Stomach (tissue), 9 donors: ENCODE results near the gene KCNJ3. TPM values are rescaled to one million over a fixed set of nuclear protein-coding genes. Genes with fewer than 3 reads are reported as not detected.
A peak's percentile ranks its signal among the peaks of the same experiment; 100 is the strongest.

Source experiments
- DNase-seq, 2 donors: peaks; one replicate each; pipeline versions ENCODE4 v3.0.0 to v3.0.0-alpha.2; 2013 to 2019
- H3K27ac ChIP-seq, 5 donors: fragments of 200-600 bp in 4 of 5; sonication (generic) in 4 of 5; one replicate each; pipeline ENCODE4 v1.5.1; 2013 to 2019; ENCODE audit warnings: mild to moderate bottlenecking in 1 of 5, moderate library complexity in 1 of 5
- H3K27me3 ChIP-seq, 3 donors: fragments of 200-600 bp; sonication (generic); one replicate each; pipeline ENCODE4 v1.5.1; 2017 to 2019; ENCODE audit warnings: mixed run types in 1 of 3
- H3K36me3 ChIP-seq, 4 donors: fragments of 200-600 bp; sonication (generic); 1 replicate in 3 of 4; 2 replicates in 1 of 4; pipeline ENCODE4 v1.5.1; 2016 to 2019
- H3K4me1 ChIP-seq, 4 donors: fragments of 200-600 bp; sonication (generic); one replicate each; pipeline ENCODE4 v1.5.1; 2016 to 2019
- H3K4me3 ChIP-seq, 4 donors: fragments of 200-600 bp; sonication (generic) in 3 of 4; one replicate each; pipeline ENCODE4 v1.5.1; 2016 to 2019; ENCODE audit warnings: mild to moderate bottlenecking in 1 of 4
- H3K9me3 ChIP-seq, 4 donors: fragments of 200-600 bp; sonication (generic); one replicate each; pipeline ENCODE4 v1.5.1; 2016 to 2019
- CTCF ChIP-seq, 7 experiments: fragments of 450-650 bp in 4 of 7; fragments of 200-600 bp in 3 of 7; sonication (generic) in 3 of 7; IDR thresholded peaks; one replicate each; pipeline ENCODE4 v1.5.1; 2016 to 2019; ENCODE audit warnings: antibody characterized with exemption in 7 of 7, control low read depth in 2 of 7, mild to moderate bottlenecking in 1 of 7
- EP300 ChIP-seq: sonication (generic); formaldehyde crosslinking; IDR thresholded peaks from one replicate; pipeline ENCODE4 v1.6.1; 2017; ENCODE audit warnings: antibody characterized with exemption
- POLR2A ChIP-seq, 4 donors: fragments of 450-650 bp; IDR thresholded peaks; one replicate each; pipeline ENCODE4 v1.6.1; 2016; ENCODE audit warnings: antibody characterized with exemption in 4 of 4, control low read depth in 2 of 4, mild to moderate bottlenecking in 1 of 4, moderate library complexity in 1 of 4
- POLR2AphosphoS5 ChIP-seq, 3 donors: sonication (generic); formaldehyde crosslinking; IDR thresholded peaks; one replicate each; pipeline ENCODE4 v1.6.1; 2016; ENCODE audit warnings: antibody characterized with exemption in 3 of 3
- WGBS, 5 donors: extraction: QIAGEN DNeasy Blood & Tissue Kit in 3 of 5; methylation state at CpG; one replicate each; pipeline versions ENCODE4 v1.1.5 to v1.1.7; 2013 to 2018; 5-methylcytosine and 5-hydroxymethylcytosine counted together
- intact Hi-C: fragments of 100-400 bp; cut with DNase I; formaldehyde crosslinking; loops from one replicate; pipeline ENCODE4 v1.15.1; 2023; ENCODE audit warnings: low total_unique reads
- polyA plus RNA-seq, 3 donors: library from polyadenylated mRNA; stranded (reverse); fragments of 200-250 nt; gene quantifications; one replicate each; pipeline ENCODE4 v1.2.3, GENCODE V29; 2013
- total RNA-seq, 5 donors: library from RNA; depleted of rRNA; stranded (reverse); fragments of >200 nt; gene quantifications; one replicate each; pipeline versions ENCODE4 v1.1.0 to v1.2.3, GENCODE V29; 2014 to 2016
- donor health status: healthy with polysubstance abuse.
- donor health status: Bipolar disorder and iron deficiency.
- donor health status: healthy.

Gene KCNJ3
- total and polyA plus RNA-seq, 8 donors = 0.25 to 2.8 (median 0.35) TPM; not detected in 5

- no peaks in the 10 kb centered on the region for H3K27me3 ChIP-seq
- 55 to 65% (median 57%) methylated on average over 6 of the region's 6 CpGs for WGBS, 5 donors
- no peaks in the 10 kb centered on the region for H3K9me3 ChIP-seq
- H3K4me1 ChIP-seq = no peaks in the 10 kb centered on the region
- H3K27ac ChIP-seq = no peak overlapping the region
- intact Hi-C loops = no loop called here
- H3K4me3 ChIP-seq = no peak overlapping the region
- TF ChIP-seq POLR2AphosphoS5 (IDR thresholded peaks at IDR 0.05) = no peak
- no peak for TF ChIP-seq CTCF (IDR thresholded peaks at IDR 0.05)
- TF ChIP-seq POLR2A (IDR thresholded peaks at IDR 0.05) = no peak
- no peak for TF ChIP-seq EP300
- DNase-seq = peak in 1 of 2 donors; percentile 33
- H3K36me3 ChIP-seq = no peaks in the 10 kb centered on the region
Observed at GRCh38 chr2:154724194-154724797, 25.8 kb downstream of the KCNJ3 start.

- peaks cover 0 to 3% (median 0%) of the 10 kb centered on the region in 4 donors for H3K9me3 ChIP-seq
- TF ChIP-seq POLR2A (IDR thresholded peaks at IDR 0.05) (no peak), EP300 (no peak), POLR2AphosphoS5 (IDR thresholded peaks at IDR 0.05) (no peak), CTCF (IDR thresholded peaks at IDR 0.05) (no peak)
- no peak overlapping the region for H3K27ac ChIP-seq
- no peak for DNase-seq
- H3K4me3 ChIP-seq = no peak overlapping the region
- intact Hi-C loops = no loop called here
- H3K36me3 ChIP-seq = no peaks in the 10 kb centered on the region
- 83 to 88% (median 86%) methylated on average over 2 of the region's 2 CpGs for WGBS, 5 donors
- no peaks in the 10 kb centered on the region for H3K27me3 ChIP-seq
- no peaks in the 10 kb centered on the region for H3K4me1 ChIP-seq
Observed at GRCh38 chr2:154740361-154740760, 41.9 kb downstream of the KCNJ3 start.

- H3K9me3 ChIP-seq = no peaks in the 10 kb centered on the region
- peak in 1 of 2 donors; percentile 3 for DNase-seq
- no peak for TF ChIP-seq POLR2AphosphoS5 (IDR thresholded peaks at IDR 0.05)
- TF ChIP-seq POLR2A (IDR thresholded peaks at IDR 0.05) = no peak
- no peak for TF ChIP-seq EP300
- no peak for TF ChIP-seq CTCF (IDR thresholded peaks at IDR 0.05)
- intact Hi-C loops = no loop called here
- 77 to 93% (median 84%) methylated on average over 1 of the region's 1 CpG for WGBS, 5 donors
- no peaks in the 10 kb centered on the region for H3K4me1 ChIP-seq
- no peak overlapping the region for H3K27ac ChIP-seq
- no peaks in the 10 kb centered on the region for H3K36me3 ChIP-seq
- H3K4me3 ChIP-seq = no peak overlapping the region
- no peaks in the 10 kb centered on the region for H3K27me3 ChIP-seq
Observed at GRCh38 chr2:154758871-154759270, 60.4 kb downstream of the KCNJ3 start.

GRCh38 chr2:154762638-154763037 lies 64.1 kb downstream of the KCNJ3 start:
- TF ChIP-seq CTCF (IDR thresholded peaks at IDR 0.05) = no peak
- no peak for TF ChIP-seq POLR2AphosphoS5 (IDR thresholded peaks at IDR 0.05)
- TF ChIP-seq EP300 = no peak
- TF ChIP-seq POLR2A (IDR thresholded peaks at IDR 0.05) = no peak
- 81 to 89% (median 87%) methylated on average over 2 of the region's 2 CpGs for WGBS, 5 donors
- H3K9me3 ChIP-seq = no peaks in the 10 kb centered on the region
- no peaks in the 10 kb centered on the region for H3K27me3 ChIP-seq
- H3K27ac ChIP-seq = no peak overlapping the region
- H3K4me3 ChIP-seq = no peak overlapping the region
- no peaks in the 10 kb centered on the region for H3K36me3 ChIP-seq
- DNase-seq = no peak
- H3K4me1 ChIP-seq = no peaks in the 10 kb centered on the region
- intact Hi-C loops = no loop called here
